Brain microvascular endothelial cell (primary cell): ENCODE data around the gene TCEAL4.

Source experiments
- DNase-seq: peaks from one replicate; pipeline ENCODE4 v3.0.0-alpha.2; 2020
- H3K27ac ChIP-seq: fragments of 250-450 bp; sonication (Bioruptor Pico); 2 replicates; pipeline ENCODE4 v1.5.1; 2020; ENCODE audit warnings: mild to moderate bottlenecking, moderate library complexity
- H3K27me3 ChIP-seq: fragments of 250-450 bp; sonication (Bioruptor Pico); replicated peaks from 2 replicates; pipeline ENCODE4 v1.5.1; 2020; ENCODE audit warnings: mild to moderate bottlenecking
- H3K36me3 ChIP-seq: fragments of 250-450 bp; sonication (Bioruptor Pico); replicated peaks from 2 replicates; pipeline ENCODE4 v1.5.1; 2020; ENCODE audit warnings: mild to moderate bottlenecking
- H3K4me3 ChIP-seq: 2 replicates; pipeline ENCODE4 v1.5.1; 2011; ENCODE audit warnings: low read depth, mild to moderate bottlenecking, control low read depth, low read length, moderate library complexity
- CTCF ChIP-seq: IDR thresholded peaks from 2 replicates; pipeline ENCODE4 v1.5.1; 2011; ENCODE audit warnings: low read depth, mild to moderate bottlenecking, moderate library complexity, low read length, control low read depth, inconsistent platforms; ENCODE audit errors: missing control alignments
- in situ Hi-C: cut with HindIII; loops from 2 replicates; pipeline ENCODE4 v1.10.0; 2017; ENCODE audit warnings: low sequenced_read_pairs, low pct_ligation_motif_present

Gene TCEAL4

GRCh38 chrX:103629318-103630170 is 44.2 kb downstream of the TCEAL4 start:
- Histone ChIP-seq H3K4me3 (peak overlapping the region; percentile 69), H3K27ac (peak overlapping the region; percentile 31), H3K27me3 (no peaks in the 10 kb centered on the region), H3K36me3 (no peaks in the 10 kb centered on the region)
- TF ChIP-seq CTCF = peak; percentile 80
- in situ Hi-C loops = no loop called here
- DNase-seq = peak; percentile 37

- Histone ChIP-seq H3K27me3 (no peaks in the 10 kb centered on the region), H3K27ac (no peak overlapping the region), H3K36me3 (no peaks in the 10 kb centered on the region), H3K4me3 (peak overlapping the region; percentile 69)
- no peak for TF ChIP-seq CTCF
- no peak for DNase-seq
- in situ Hi-C loops = no loop called here
Observed at GRCh38 chrX:103630171-103630511, 44.8 kb downstream of the TCEAL4 start.

GRCh38 chrX:103631145-103631544 is 45.8 kb downstream of the TCEAL4 start:
- in situ Hi-C loops = no loop called here
- Histone ChIP-seq H3K4me3 (no peak overlapping the region), H3K27ac (no peak overlapping the region), H3K27me3 (no peaks in the 10 kb centered on the region), H3K36me3 (no peaks in the 10 kb centered on the region)
- no peak for DNase-seq
- no peak for TF ChIP-seq CTCF

GRCh38 chrX:103635436-103635835 is 50.1 kb downstream of the TCEAL4 start:
- H3K36me3 ChIP-seq = no peaks in the 10 kb centered on the region
- no peak overlapping the region for H3K27ac ChIP-seq
- no peak for TF ChIP-seq CTCF
- in situ Hi-C loops = no loop called here
- H3K4me3 ChIP-seq = no peak overlapping the region
- no peak for DNase-seq
- no peaks in the 10 kb centered on the region for H3K27me3 ChIP-seq
